Fibroblast of mammary gland (primary cell): Measurements from ENCODE around the gene KRTAP10-3.

Source experiments
- DNase-seq: peaks from one replicate; pipeline ENCODE4 v3.0.0-alpha.2; 2010; ENCODE audit warnings: low read depth
- H3K4me3 ChIP-seq: 2 replicates; pipeline ENCODE4 v1.5.1; 2011; ENCODE audit warnings: low read depth, mild to moderate bottlenecking, low read length, moderate library complexity; ENCODE audit not compliant: control insufficient read depth
- TF ChIP-seq, protein P1 (sequence below): conservative IDR thresholded peaks from 2 replicates; pipeline ENCODE4 v1.5.1; 2011; ENCODE audit warnings: low read depth, low read length, inconsistent platforms; ENCODE audit not compliant: control insufficient read depth, insufficient read depth

Gene KRTAP10-3

DNA sequence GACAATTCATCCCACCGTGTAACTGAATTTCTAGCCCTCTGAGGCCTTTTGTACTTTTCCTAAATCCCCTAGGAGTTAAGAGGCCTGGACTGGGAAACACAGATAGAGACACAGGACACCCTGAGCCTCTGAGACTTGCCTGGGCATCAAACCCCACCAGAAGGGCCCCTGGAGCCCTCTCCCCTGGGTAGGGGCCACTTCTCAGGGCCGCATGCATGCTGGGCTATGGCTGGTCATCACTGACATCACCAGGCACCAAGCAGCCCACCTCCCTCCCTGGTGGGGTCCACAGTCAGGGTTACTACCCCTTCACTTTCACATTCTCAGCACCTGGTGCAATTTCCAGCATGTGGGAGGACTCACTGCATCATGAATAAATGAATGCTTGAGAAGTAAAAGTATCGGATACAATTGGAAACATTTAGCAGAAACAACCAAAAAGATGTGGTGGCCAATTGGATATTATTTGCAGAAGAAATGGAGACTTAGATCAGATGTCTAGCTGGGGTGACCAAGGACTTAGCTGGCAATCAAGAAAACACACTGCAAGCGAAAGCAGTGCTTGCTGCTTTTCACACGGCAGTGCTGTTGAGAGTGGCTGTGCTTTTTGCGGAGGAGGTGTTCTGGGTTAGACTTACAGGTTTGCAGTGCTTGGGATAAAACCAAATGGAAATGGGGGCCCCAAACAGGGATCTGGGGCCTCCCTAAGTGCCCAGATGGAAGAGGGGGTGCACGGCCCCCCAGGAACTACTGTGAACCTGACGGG is 40.9 kb upstream of the KRTAP10-3 start:
- TF ChIP-seq, protein P1, sequence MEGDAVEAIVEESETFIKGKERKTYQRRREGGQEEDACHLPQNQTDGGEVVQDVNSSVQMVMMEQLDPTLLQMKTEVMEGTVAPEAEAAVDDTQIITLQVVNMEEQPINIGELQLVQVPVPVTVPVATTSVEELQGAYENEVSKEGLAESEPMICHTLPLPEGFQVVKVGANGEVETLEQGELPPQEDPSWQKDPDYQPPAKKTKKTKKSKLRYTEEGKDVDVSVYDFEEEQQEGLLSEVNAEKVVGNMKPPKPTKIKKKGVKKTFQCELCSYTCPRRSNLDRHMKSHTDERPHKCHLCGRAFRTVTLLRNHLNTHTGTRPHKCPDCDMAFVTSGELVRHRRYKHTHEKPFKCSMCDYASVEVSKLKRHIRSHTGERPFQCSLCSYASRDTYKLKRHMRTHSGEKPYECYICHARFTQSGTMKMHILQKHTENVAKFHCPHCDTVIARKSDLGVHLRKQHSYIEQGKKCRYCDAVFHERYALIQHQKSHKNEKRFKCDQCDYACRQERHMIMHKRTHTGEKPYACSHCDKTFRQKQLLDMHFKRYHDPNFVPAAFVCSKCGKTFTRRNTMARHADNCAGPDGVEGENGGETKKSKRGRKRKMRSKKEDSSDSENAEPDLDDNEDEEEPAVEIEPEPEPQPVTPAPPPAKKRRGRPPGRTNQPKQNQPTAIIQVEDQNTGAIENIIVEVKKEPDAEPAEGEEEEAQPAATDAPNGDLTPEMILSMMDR = no peak
- H3K4me3 ChIP-seq = no peak overlapping the region
- DNase-seq = no peak

DNA sequence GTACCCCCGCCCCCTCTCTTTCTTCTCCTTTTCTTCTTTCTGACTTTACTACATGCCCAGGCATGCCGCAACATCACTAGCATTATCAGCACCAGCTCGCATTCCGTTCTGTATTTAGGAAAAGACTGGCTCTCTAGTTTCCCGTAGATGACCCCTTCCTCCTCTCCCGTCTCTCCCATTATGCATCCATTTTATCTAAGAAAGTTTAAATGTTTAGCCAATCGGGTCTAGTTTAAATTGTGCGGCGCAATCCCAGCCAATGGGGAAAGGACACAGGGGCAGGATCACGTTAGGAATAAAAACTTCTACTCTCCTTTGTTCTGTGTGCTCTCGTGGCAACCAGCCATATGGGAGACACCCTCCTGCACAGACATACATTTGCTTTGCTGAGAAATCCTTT is 39.5 kb upstream of the KRTAP10-3 start:
- TF ChIP-seq, protein P1 = no peak
- DNase-seq = no peak
- H3K4me3 ChIP-seq = no peak overlapping the region

DNA sequence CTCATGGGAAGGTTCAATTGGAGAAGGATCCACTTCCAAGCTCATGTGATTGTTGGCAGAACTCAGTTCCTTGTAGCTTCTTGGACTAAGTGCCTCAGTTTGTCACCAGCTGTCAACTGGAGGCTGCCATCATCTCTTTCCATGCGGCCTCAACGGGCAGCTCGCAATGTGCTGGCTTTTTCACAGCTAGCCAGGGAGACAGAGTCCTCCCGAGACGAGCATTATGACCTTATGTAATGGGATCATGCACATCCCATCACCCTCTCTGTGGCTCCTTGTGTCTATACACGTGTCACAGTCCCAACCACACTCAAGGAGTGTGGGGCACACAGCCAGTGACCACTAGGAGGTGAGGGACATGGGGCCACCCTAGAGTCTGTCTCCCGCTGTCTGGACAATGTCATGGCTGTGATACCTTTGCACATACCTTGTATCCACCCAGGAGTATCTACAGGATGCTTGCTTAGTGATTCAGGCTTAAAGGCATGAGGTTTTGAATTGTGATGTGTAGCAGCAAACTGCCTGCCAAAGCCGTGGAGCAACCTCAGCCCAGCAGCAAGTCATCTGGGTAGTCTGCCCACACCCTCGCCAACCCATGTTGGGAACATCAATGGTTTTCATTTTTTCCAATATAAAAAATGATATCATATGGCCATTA is 37.6 kb upstream of the KRTAP10-3 start:
- no peak for DNase-seq
- H3K4me3 ChIP-seq = no peak overlapping the region
- TF ChIP-seq, protein P1 = no peak

DNA sequence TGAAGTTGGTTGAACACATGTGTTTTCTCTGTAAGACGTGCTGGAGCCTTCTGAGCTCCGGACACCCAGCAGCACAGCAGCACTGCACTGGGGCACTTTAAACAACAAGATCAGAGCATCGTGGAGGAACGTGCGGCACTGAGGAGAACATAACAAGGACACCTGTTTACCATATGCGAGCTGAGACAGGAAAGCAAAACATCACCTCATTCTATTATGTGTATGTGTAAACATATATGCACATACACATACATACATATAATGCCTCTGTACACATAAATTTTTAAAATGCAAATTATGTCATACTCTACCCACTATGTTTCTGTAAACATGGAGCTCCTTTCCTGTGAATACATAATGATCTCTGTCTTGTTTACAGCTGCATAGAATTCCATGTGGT is 36.9 kb upstream of the KRTAP10-3 start:
- TF ChIP-seq, protein P1 = no peak
- no peak overlapping the region for H3K4me3 ChIP-seq
- DNase-seq = no peak

DNA sequence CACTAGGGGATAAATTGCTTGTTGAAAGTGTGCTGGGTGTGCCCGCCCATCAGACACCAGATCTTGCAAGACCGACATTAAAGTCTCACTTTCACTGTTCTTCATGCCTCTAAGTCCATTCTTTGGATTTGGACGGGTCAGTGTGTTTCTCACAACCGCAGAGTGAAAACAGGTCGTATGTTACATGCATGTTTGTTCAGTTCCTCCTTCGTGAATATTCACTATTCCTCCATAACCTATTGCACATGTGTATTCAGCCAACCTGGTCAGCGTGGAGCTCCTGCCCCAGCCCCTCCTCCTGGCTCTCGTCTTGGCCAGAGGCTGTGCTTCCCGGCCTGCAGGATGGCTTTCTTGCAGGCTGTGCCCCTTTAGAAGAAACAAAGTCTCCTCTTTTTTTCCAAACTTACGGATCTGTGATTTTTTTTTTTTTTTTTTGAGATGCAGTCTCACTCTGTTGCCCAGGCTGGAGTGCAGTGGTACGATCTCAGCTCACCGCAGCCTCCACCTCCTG is 35.9 kb upstream of the KRTAP10-3 start:
- H3K4me3 ChIP-seq = no peak overlapping the region
- no peak for DNase-seq
- TF ChIP-seq, protein P1 = no peak

DNA sequence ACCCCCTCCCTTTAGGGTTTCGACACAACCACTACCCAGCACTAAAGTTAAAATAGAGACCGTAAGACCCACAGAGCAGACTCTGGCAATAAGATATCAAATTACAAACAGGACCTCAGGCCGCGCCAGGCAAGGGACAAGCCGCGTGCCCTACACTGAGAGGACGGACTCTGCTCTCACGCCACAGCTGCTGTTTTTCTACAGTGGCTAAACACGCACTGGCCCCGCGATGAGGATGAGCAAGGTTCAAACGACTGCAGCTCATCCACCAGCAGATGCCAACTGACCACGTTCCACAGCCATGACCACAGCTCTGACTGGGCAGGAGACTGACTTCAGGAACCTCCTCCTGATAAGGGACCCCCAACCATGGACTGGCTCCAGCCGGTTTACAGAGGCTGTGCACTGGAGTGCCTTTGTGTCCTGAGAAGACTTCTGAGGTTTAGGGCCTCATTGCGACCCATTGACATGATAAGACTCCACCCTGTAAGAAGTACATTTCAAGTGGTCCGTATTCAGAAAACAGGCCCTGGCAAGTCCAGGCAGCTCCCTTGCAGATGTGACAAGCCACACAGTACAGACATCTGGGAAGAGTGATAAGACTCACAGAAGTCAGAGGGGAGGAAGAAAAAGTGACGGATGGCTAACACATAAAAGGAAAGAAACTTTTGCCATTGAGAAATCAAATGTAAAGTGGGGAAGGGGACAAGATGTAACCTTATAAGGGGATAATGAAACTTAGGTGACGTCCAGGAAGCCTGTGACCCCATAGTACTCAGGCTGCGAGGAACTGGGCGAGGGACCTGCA is 35.2 kb upstream of the KRTAP10-3 start:
- no peak overlapping the region for H3K4me3 ChIP-seq
- TF ChIP-seq, protein P1 = no peak
- no peak for DNase-seq
